PC-3 (cell line): Measurements from ENCODE around the gene PHETA1. TPM values are rescaled to one million over a fixed set of nuclear protein-coding genes. Genes with fewer than 3 reads are reported as not detected.

Experiments
- ATAC-seq: fragments of 200-7000 bp; cut with Tn5 transposase; 2 replicates; pipeline ENCODE4 v1.9.1; 2020; ENCODE audit warnings: mild to moderate bottlenecking, moderate library complexity
- BruUV-seq: library from RNA; stranded (reverse); fragments of 400-500 nt; replicated peaks from 2 replicates; lab custom pipeline; 2021; lab: Mats Ljungman, UMichigan
- CTCF ChIA-PET: fragments of 300-600 bp; sonication (Branson Sonifier 250); formaldehyde crosslinking; loops from one replicate; lab custom pipeline; 2022; ENCODE audit warnings: antibody characterized with exemption; lab: Charles Lee
- POLR2A ChIA-PET: fragments of 300-600 bp; sonication (Branson Sonifier 250); formaldehyde crosslinking; loops from one replicate; lab custom pipeline; 2022; ENCODE audit warnings: antibody characterized with exemption; ENCODE audit not compliant: unreplicated experiment; lab: Charles Lee
- DNase-seq: peaks from one replicate; pipeline ENCODE4 v3.0.0-alpha.2; 2015
- H2AFZ ChIP-seq: fragments of 300-600 bp; sonication (generic); 2 replicates; pipeline ENCODE4 v1.6.0; 2016; ENCODE audit warnings: antibody characterized with exemption, low read length
- H3F3A ChIP-seq: fragments of 300-600 bp; sonication (generic); one replicate; pipeline ENCODE4 v1.6.0; 2017; ENCODE audit warnings: antibody characterized with exemption, low read length, control low read depth, mild to moderate bottlenecking; ENCODE audit not compliant: unreplicated experiment
- H3K27ac ChIP-seq: fragments of 300-600 bp; sonication (generic); 2 replicates; pipeline ENCODE4 v1.5.1; 2016; ENCODE audit warnings: mild to moderate bottlenecking, low read length
- H3K27me3 ChIP-seq: fragments of 300-600 bp; sonication (generic); 2 replicates; pipeline ENCODE4 v1.6.1; 2016; ENCODE audit warnings: low read length, mixed read lengths
- H3K36me3 ChIP-seq: fragments of 300-600 bp; sonication (generic); 2 replicates; pipeline ENCODE4 v1.6.1; 2016; ENCODE audit warnings: low read depth, mixed run types, low read length, mixed read lengths
- H3K4me1 ChIP-seq: fragments of 300-600 bp; sonication (generic); 2 replicates; pipeline ENCODE4 v1.5.1; 2016; ENCODE audit warnings: low read length; ENCODE audit not compliant: insufficient read depth
- H3K4me2 ChIP-seq: fragments of 300-600 bp; sonication (generic); 2 replicates; pipeline ENCODE4 v1.6.0; 2016; ENCODE audit warnings: low read length
- H3K4me3 ChIP-seq: fragments of 300-600 bp; sonication (generic); 2 replicates; pipeline ENCODE4 v1.5.1; 2016; ENCODE audit warnings: mild to moderate bottlenecking, low read length, mixed read lengths
- H3K79me2 ChIP-seq: fragments of 300-600 bp; sonication (generic); 2 replicates; pipeline ENCODE4 v1.6.1; 2017; ENCODE audit warnings: low read length, mixed read lengths
- H3K9ac ChIP-seq: fragments of 300-600 bp; sonication (generic); 2 replicates; pipeline ENCODE4 v1.6.0; 2016; ENCODE audit warnings: mild to moderate bottlenecking, low read length
- H3K9me2 ChIP-seq: fragments of 300-600 bp; sonication (generic); replicated peaks from 2 replicates; pipeline ENCODE4 v1.6.1; 2016; ENCODE audit warnings: mixed run types, low read length, mixed read lengths
- H3K9me3 ChIP-seq: fragments of 300-600 bp; sonication (generic); 2 replicates; pipeline ENCODE4 v1.6.1; 2016; ENCODE audit warnings: low read length, mixed read lengths
- H4K20me1 ChIP-seq: fragments of 300-600 bp; sonication (generic); 2 replicates; pipeline ENCODE4 v1.6.1; 2016; ENCODE audit warnings: low read length, mixed read lengths
- EZH2 ChIP-seq: fragments of 300-600 bp; sonication (generic); IDR thresholded peaks from one replicate; pipeline ENCODE4 v1.6.1; 2017; ENCODE audit warnings: antibody characterized with exemption, mild to moderate bottlenecking, low read length; ENCODE audit not compliant: unreplicated experiment
- EZH2phosphoT487 ChIP-seq: fragments of 300-600 bp; sonication (generic); IDR thresholded peaks from 2 replicates; pipeline ENCODE4 v1.6.1; 2018; ENCODE audit warnings: mild to moderate bottlenecking, antibody characterized with exemption, low read length, borderline replicate concordance
- intact Hi-C: fragments of 100-400 bp; cut with micrococcal nuclease; formaldehyde crosslinking; loops from 2 replicates; pipeline ENCODE4 v1.9.0; 2023
- total RNA-seq: library from RNA; depleted of rRNA; stranded (reverse); fragments of >200 nt; gene quantifications from 2 replicates; pipeline ENCODE4 v1.2.3, GENCODE V29; 2014
- TF ChIP-seq, protein P1 (sequence below): fragments of 300-600 bp; sonication (generic); conservative IDR thresholded peaks from 2 replicates; pipeline ENCODE4 v1.5.1; 2017; ENCODE audit warnings: antibody characterized with exemption, low read depth, mild to moderate bottlenecking, low read length

PHETA1 gene
- total RNA-seq, 1 experiment from 2014 or later, result 18.6 TPM

DNA sequence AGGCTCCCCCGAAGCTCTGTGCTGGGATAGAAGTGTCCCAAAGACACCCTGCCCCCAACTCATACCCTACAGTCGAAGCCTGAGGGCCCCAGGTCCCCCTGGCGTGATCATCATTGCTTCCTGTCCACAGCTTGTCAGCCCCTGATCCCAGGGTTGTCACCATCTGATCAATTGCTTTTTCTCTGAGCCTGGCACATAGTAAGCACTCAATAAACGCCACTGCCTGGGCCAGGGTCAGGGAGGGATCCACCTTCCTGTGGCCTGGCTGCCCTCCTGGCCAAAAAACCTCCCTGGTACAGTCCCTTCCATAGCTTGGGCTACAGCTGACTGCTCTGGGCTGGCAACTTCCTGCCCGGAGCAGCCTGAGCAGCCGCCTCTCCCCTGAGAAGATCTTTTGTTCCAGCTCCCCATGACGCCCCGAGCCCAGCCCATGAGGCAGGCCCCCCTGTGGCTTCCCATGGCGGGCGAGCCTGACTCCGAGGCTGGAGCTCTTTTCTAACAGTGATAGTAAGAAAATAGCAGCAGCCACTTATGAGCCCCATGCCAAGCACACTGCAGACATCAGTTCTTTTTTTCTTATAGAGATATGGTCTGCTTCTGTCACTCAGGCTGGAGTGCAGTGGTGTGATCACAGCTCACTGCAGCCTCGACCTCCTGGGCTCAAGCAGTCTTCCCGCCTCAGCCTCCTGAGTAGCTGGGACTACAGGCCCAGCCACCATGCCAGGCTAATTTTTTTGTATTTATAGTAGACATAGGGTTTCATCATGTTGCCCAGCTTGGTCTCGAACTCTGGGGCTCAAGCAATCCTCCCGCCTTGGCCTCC, 43.3 kb upstream of the PHETA1 start:
- no peak overlapping the region for H3K9ac ChIP-seq
- H3K4me2 ChIP-seq, result no peak overlapping the region
- H3K4me3 ChIP-seq, result no peak overlapping the region
- intact Hi-C loops, result no loop called here
- ChIA-PET POLR2A (no interaction called here), CTCF (no interaction called here)
- no peaks in the 10 kb centered on the region for H3K9me2 ChIP-seq
- DNase-seq, result no peak
- no peaks in the 10 kb centered on the region for H4K20me1 ChIP-seq
- H3K36me3 ChIP-seq, result no peaks in the 10 kb centered on the region
- ATAC-seq, result no peak
- H3K27me3 ChIP-seq, result no peaks in the 10 kb centered on the region
- no peaks in the 10 kb centered on the region for H3K9me3 ChIP-seq
- no peak overlapping the region for H2AFZ ChIP-seq
- H3K4me1 ChIP-seq, result peaks cover 14% of the 10 kb centered on the region
- no TSS peak for BruUV-seq
- peaks cover 49% of the 10 kb centered on the region for H3K79me2 ChIP-seq
- H3K27ac ChIP-seq, result no peak overlapping the region
- TF ChIP-seq, protein P1, sequence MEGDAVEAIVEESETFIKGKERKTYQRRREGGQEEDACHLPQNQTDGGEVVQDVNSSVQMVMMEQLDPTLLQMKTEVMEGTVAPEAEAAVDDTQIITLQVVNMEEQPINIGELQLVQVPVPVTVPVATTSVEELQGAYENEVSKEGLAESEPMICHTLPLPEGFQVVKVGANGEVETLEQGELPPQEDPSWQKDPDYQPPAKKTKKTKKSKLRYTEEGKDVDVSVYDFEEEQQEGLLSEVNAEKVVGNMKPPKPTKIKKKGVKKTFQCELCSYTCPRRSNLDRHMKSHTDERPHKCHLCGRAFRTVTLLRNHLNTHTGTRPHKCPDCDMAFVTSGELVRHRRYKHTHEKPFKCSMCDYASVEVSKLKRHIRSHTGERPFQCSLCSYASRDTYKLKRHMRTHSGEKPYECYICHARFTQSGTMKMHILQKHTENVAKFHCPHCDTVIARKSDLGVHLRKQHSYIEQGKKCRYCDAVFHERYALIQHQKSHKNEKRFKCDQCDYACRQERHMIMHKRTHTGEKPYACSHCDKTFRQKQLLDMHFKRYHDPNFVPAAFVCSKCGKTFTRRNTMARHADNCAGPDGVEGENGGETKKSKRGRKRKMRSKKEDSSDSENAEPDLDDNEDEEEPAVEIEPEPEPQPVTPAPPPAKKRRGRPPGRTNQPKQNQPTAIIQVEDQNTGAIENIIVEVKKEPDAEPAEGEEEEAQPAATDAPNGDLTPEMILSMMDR, result no peak
- no peaks in the 10 kb centered on the region for H3F3A ChIP-seq

DNA sequence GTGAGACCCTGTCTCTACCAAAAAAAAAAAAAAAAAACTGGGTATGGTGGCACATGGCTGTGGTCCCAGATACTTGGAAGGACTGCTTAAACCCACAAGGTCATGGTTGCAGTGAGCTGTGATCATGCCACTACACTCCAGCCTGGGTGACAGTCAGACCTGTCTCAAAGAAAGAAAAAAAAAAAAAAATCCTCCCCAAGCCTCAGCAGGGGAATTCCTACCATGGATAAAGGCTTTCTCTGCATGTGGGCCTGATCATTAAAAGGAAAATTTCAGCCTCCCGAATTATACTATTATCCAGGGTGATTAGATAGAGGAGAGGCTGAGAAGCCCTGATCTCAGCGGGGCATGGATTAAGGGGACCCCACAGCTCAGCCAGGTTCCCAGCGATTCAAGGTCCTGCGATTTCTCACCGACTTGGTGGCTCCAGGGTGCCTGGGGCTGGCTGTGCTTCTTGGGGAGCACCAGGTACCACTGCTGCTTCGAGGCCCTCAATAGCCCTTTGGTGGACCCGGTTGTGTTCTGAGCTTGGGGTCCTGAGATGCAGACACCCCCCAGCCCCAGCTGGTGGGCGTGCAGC, 42.4 kb upstream of the PHETA1 start:
- no peaks in the 10 kb centered on the region for H4K20me1 ChIP-seq

More for the DNA sequence above, 42.4 kb upstream of the PHETA1 start:
- peaks cover 21% of the 10 kb centered on the region for H3K4me1 ChIP-seq
- H3K4me3 ChIP-seq, result no peak overlapping the region
- intact Hi-C loops, result no loop called here
- H3K27ac ChIP-seq, result no peak overlapping the region
- no peak overlapping the region for H3K4me2 ChIP-seq
- peaks cover 54% of the 10 kb centered on the region for H3K79me2 ChIP-seq
- CTCF ChIA-PET, result no interaction called here
- ATAC-seq (no peak), DNase-seq (no peak)
- BruUV-seq, result no TSS peak
- H3K36me3 ChIP-seq, result no peaks in the 10 kb centered on the region
- no peaks in the 10 kb centered on the region for H3K27me3 ChIP-seq
- no peaks in the 10 kb centered on the region for H3F3A ChIP-seq
- POLR2A ChIA-PET, result no interaction called here
- TF ChIP-seq EZH2 (no peak), EZH2phosphoT487 (no peak)
- TF ChIP-seq, protein P1, result no peak
- no peak overlapping the region for H3K9ac ChIP-seq
- H2AFZ ChIP-seq, result no peak overlapping the region
- H3K9me3 ChIP-seq, result no peaks in the 10 kb centered on the region
- no peaks in the 10 kb centered on the region for H3K9me2 ChIP-seq
